Adrenal gland (tissue), 5 donors: ENCODE results near the gene THRSP.

Experiments
- POLR2A ChIP-seq, 2 donors: fragments of 450-650 bp; IDR thresholded peaks; one replicate each; pipeline ENCODE4 v1.6.1; 2017; ENCODE audit warnings: antibody characterized with exemption in 2 of 2, mild to moderate bottlenecking in 2 of 2, moderate library complexity in 1 of 2
- TF ChIP-seq, protein P1 (sequence below), 6 experiments: fragments of 450-650 bp in 4 of 6; fragments of 200-600 bp in 2 of 6; sonication (generic) in 1 of 6; IDR thresholded peaks; 1 replicate in 5 of 6; 2 replicates in 1 of 6; pipeline versions ENCODE4 v1.5.1 to v1.8.0; 2016 to 2021; ENCODE audit warnings: antibody characterized with exemption in 6 of 6, mild to moderate bottlenecking in 2 of 6, moderate library complexity in 1 of 6
- donor health status: DM: no; HTN: no; CAD: no.

DNA sequence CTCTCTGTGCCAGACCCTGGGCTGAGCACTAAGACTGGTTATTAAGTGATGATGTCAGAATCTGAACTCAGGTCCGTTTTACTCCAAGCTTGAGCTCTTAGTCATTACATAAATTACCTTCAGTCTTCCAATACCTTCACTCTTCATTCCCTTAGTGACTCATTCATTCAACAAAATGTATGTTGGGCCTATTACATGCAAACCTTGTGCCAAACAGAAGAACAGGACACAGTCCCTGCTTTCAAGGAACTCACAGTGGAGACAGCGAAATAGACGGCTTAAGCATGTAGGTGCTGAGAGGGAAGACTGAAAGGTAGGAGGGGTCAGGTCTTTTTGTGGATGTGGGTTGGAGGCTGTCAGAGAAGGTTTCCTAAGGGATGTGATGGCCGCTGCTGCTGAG is 43.9 kb upstream of the THRSP start:
- TF ChIP-seq, protein P1, sequence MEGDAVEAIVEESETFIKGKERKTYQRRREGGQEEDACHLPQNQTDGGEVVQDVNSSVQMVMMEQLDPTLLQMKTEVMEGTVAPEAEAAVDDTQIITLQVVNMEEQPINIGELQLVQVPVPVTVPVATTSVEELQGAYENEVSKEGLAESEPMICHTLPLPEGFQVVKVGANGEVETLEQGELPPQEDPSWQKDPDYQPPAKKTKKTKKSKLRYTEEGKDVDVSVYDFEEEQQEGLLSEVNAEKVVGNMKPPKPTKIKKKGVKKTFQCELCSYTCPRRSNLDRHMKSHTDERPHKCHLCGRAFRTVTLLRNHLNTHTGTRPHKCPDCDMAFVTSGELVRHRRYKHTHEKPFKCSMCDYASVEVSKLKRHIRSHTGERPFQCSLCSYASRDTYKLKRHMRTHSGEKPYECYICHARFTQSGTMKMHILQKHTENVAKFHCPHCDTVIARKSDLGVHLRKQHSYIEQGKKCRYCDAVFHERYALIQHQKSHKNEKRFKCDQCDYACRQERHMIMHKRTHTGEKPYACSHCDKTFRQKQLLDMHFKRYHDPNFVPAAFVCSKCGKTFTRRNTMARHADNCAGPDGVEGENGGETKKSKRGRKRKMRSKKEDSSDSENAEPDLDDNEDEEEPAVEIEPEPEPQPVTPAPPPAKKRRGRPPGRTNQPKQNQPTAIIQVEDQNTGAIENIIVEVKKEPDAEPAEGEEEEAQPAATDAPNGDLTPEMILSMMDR (IDR thresholded peaks at IDR 0.05) = no peak
- no peak for TF ChIP-seq POLR2A (IDR thresholded peaks at IDR 0.05)
